ENCODE data around the gene GSTO2. TPM values are rescaled to one million over a fixed set of nuclear protein-coding genes. Genes with fewer than 3 reads are reported as not detected.
A peak's percentile ranks its signal among the peaks of the same experiment; 100 is the strongest.

Gene GSTO2
- total RNA-seq, 2 donors from 2014 or later, result 12.8 to 18.9 TPM

GRCh38 chr10:104300736-104301292 lies 31.8 kb downstream of the GSTO2 start:
- peak overlapping the region; percentile 36 for H3K27ac ChIP-seq
- TF ChIP-seq CTCF (IDR thresholded peaks at IDR 0.05), result no peak
- intact Hi-C loops (cut with DNase I), result no loop called here
- no peaks in the 10 kb centered on the region for H3K27me3 ChIP-seq
- no peaks in the 10 kb centered on the region for H3K36me3 ChIP-seq
- H3K4me3 ChIP-seq, result no peak overlapping the region
- DNase-seq, result no peak
- no peak overlapping the region for H3K9ac ChIP-seq (ENCODE audit: low read depth in 2 of 2, low read length in 2 of 2)
- no peaks in the 10 kb centered on the region for H3K9me3 ChIP-seq
- no peaks in the 10 kb centered on the region for H3K4me1 ChIP-seq

- H3K9me3 ChIP-seq, result no peaks in the 10 kb centered on the region
- TF ChIP-seq CTCF (IDR thresholded peaks at IDR 0.05), result no peak
- H3K27me3 ChIP-seq, result no peaks in the 10 kb centered on the region
- no peak overlapping the region for H3K9ac ChIP-seq (ENCODE audit: low read depth in 2 of 2, low read length in 2 of 2)
- no peaks in the 10 kb centered on the region for H3K4me1 ChIP-seq
- no peak for DNase-seq
- intact Hi-C loops (cut with DNase I), result no loop called here
- no peak overlapping the region for H3K27ac ChIP-seq
- no peak overlapping the region for H3K4me3 ChIP-seq
- no peaks in the 10 kb centered on the region for H3K36me3 ChIP-seq
These were observed 33.1 kb downstream of the GSTO2 start for GRCh38 chr10:104301907-104302690.

- intact Hi-C loops (cut with DNase I), result loop anchor here (2.0 kb wide), 1 partner anchor 47 kb away; no protein-coding TSS in a partner anchor
- no peak for TF ChIP-seq CTCF (IDR thresholded peaks at IDR 0.05)
These were observed 34.8 kb downstream of the GSTO2 start for GRCh38 chr10:104303594-104304355.

GRCh38 chr10:104304356-104304745 lies 35.4 kb downstream of the GSTO2 start:
- Histone ChIP-seq H3K9me3 (no peaks in the 10 kb centered on the region), H3K9ac (ENCODE audit: low read depth in 2 of 2, low read length in 2 of 2) (no peak overlapping the region), H3K27ac (no peak overlapping the region), H3K27me3 (no peaks in the 10 kb centered on the region), H3K4me1 (no peaks in the 10 kb centered on the region), H3K4me3 (no peak overlapping the region), H3K36me3 (no peaks in the 10 kb centered on the region)
- no peak for TF ChIP-seq CTCF (IDR thresholded peaks at IDR 0.05)
- intact Hi-C loops (cut with DNase I), result loop anchor here (2.0 kb wide), 1 partner anchor 46 kb away; no protein-coding TSS in a partner anchor
- no peak for DNase-seq

More at GRCh38 chr10:104303594-104304355, 34.8 kb downstream of the GSTO2 start:
- Histone ChIP-seq H3K4me3 (no peak overlapping the region), H3K4me1 (no peaks in the 10 kb centered on the region), H3K9ac (ENCODE audit: low read depth in 2 of 2, low read length in 2 of 2) (no peak overlapping the region), H3K36me3 (no peaks in the 10 kb centered on the region), H3K27ac (no peak overlapping the region), H3K9me3 (no peaks in the 10 kb centered on the region), H3K27me3 (no peaks in the 10 kb centered on the region)
- DNase-seq, result no peak

- Histone ChIP-seq H3K27ac (no peak overlapping the region), H3K9ac (ENCODE audit: low read depth in 2 of 2, low read length in 2 of 2) (no peak overlapping the region), H3K27me3 (no peaks in the 10 kb centered on the region), H3K4me3 (no peak overlapping the region), H3K36me3 (no peaks in the 10 kb centered on the region), H3K9me3 (no peaks in the 10 kb centered on the region), H3K4me1 (no peaks in the 10 kb centered on the region)
- intact Hi-C loops (cut with DNase I), result loop anchor here (2.0 kb wide), 1 partner anchor 46 kb away; no protein-coding TSS in a partner anchor
- no peak for TF ChIP-seq CTCF (IDR thresholded peaks at IDR 0.05)
- no peak for DNase-seq
These were observed 35.9 kb downstream of the GSTO2 start for GRCh38 chr10:104304927-104305326.
